HG02588 (cell line): ENCODE results near the gene IRS1.

Experiments used
- ATAC-seq: cut with Tn5 transposase; IDR thresholded peaks from one replicate; pipeline ENCODE4 v1.9.1; 2021; ENCODE audit warnings: mild to moderate bottlenecking, moderate library complexity; ENCODE audit not compliant: unreplicated experiment

IRS1 gene

GRCh38 chr2:226694586-226695284 is 104.9 kb downstream of the IRS1 start:
- no peak for ATAC-seq

GRCh38 chr2:226694149-226694548 is 105.5 kb downstream of the IRS1 start:
- ATAC-seq, result no peak

- ATAC-seq, result no peak
These were observed 106.1 kb downstream of the IRS1 start for GRCh38 chr2:226693521-226693920.

GRCh38 chr2:226692521-226693126 is 107.0 kb downstream of the IRS1 start:
- no peak for ATAC-seq

GRCh38 chr2:226691255-226691654 is 108.4 kb downstream of the IRS1 start:
- no peak for ATAC-seq

GRCh38 chr2:226690461-226691024 is 109.1 kb downstream of the IRS1 start:
- no peak for ATAC-seq

GRCh38 chr2:226687641-226688253 is 111.9 kb downstream of the IRS1 start:
- ATAC-seq, result no peak

- ATAC-seq, result no peak
These were observed 115.1 kb downstream of the IRS1 start for GRCh38 chr2:226684563-226684959.

GRCh38 chr2:226683944-226684562 is 115.6 kb downstream of the IRS1 start:
- ATAC-seq, result no peak

GRCh38 chr2:226683196-226683595 is 116.4 kb downstream of the IRS1 start:
- ATAC-seq, result no peak
